Panc1 (cell line): ENCODE results near the gene PCK2.

Source experiments
- CTCF ChIP-seq: fragments of 450-650 bp; IDR thresholded peaks from 2 replicates; pipeline ENCODE4 v1.5.1; 2017; ENCODE audit warnings: mild to moderate bottlenecking
- POLR2AphosphoS5 ChIP-seq: IDR thresholded peaks from 2 replicates; pipeline ENCODE4 v1.6.1; 2012; ENCODE audit warnings: mild to moderate bottlenecking, low read depth, low read length, moderate library complexity
- REST ChIP-seq, 2 experiments: IDR thresholded peaks; 2 replicates each; pipeline ENCODE4 v1.6.1; 2011 to 2012; ENCODE audit warnings: low read depth in 2 of 2, control low read depth in 1 of 2, low read length in 1 of 2, mild to moderate bottlenecking in 1 of 2, moderate library complexity in 1 of 2; ENCODE audit not compliant: insufficient read depth in 1 of 2
- TCF7L2 ChIP-seq: IDR thresholded peaks from 2 replicates; pipeline ENCODE4 v1.6.1; 2011; ENCODE audit warnings: mild to moderate bottlenecking, low read depth, low read length, inconsistent platforms

- TF ChIP-seq CTCF (no peak), POLR2AphosphoS5 (no peak), TCF7L2 (no peak), REST (IDR thresholded peaks at IDR 0.05; ENCODE audit: insufficient read depth in 1 of 2, low read depth in 2 of 2, low read length in 1 of 2) (peak; percentile 92 to 94)
Measured at GRCh38 chr14:24051789-24052655, 42.1 kb upstream of the PCK2 start, which contains the start of gene CARMIL3.
